ENCODE measurements around the gene SCYGR7.
A peak's percentile ranks its signal among the peaks of the same experiment; 100 is the strongest.
"Not testable (repeated sequence)": the region's sequence is repeated elsewhere in the genome, so short reads cannot be mapped to it uniquely, and the experiment has no call there.

The SCYGR7 gene

GRCh38 chr2:227739351-227739750 lies 11.2 kb downstream of the SCYGR7 start:
- ATAC-seq (ENCODE audit: insufficient read depth, low read depth) (no peak), DNase-seq (no peak)
- Histone ChIP-seq H3K4me2 (ENCODE audit: insufficient read depth, low read length) (no peak overlapping the region), H3K36me3 (ENCODE audit: insufficient read depth, low read length) (no peaks in the 10 kb centered on the region), H3K9ac (ENCODE audit: low read depth, low read length) (no peak overlapping the region), H3K4me1 (ENCODE audit: insufficient read depth, low read length) (no peaks in the 10 kb centered on the region), H3K79me2 (ENCODE audit: insufficient read depth, low read length) (no peaks in the 10 kb centered on the region), H3K4me3 (ENCODE audit: low read depth in 1 of 2, low read length in 2 of 2) (no peak overlapping the region), H2AFZ (ENCODE audit: low read depth, low read length) (no peak overlapping the region), H4K20me1 (ENCODE audit: insufficient read depth, low read length) (no peaks in the 10 kb centered on the region), H3K27ac (ENCODE audit: low read length) (no peak overlapping the region), H3K9me3 (ENCODE audit: insufficient read depth, low read length, severe bottlenecking) (no peaks in the 10 kb centered on the region), H3K27me3 (ENCODE audit: insufficient read depth, low read length, poor library complexity) (no peaks in the 10 kb centered on the region)
- TF ChIP-seq EZH2 (IDR thresholded peaks at IDR 0.05; ENCODE audit: borderline replicate concordance, low read depth, low read length, severe bottlenecking) (no peak), CTCF (IDR thresholded peaks at IDR 0.05; ENCODE audit: borderline replicate concordance, extremely low read depth, low read length, poor library complexity, severe bottlenecking) (no peak)

GRCh38 chr2:227740705-227741104 lies 12.6 kb downstream of the SCYGR7 start:
- peak; percentile 12 for TF ChIP-seq CTCF (IDR thresholded peaks at IDR 0.05; ENCODE audit: borderline replicate concordance, extremely low read depth, low read length, poor library complexity, severe bottlenecking)
- ATAC-seq (ENCODE audit: insufficient read depth, low read depth); H3K27me3 ChIP-seq (ENCODE audit: insufficient read depth, low read length, poor library complexity); H3K36me3 ChIP-seq (ENCODE audit: insufficient read depth, low read length); H3K4me1 ChIP-seq (ENCODE audit: insufficient read depth, low read length); H3K9me3 ChIP-seq (ENCODE audit: insufficient read depth, low read length, severe bottlenecking); H3K79me2 ChIP-seq (ENCODE audit: insufficient read depth, low read length); DNase-seq; H3K9ac ChIP-seq (ENCODE audit: low read depth, low read length); H3K4me3 ChIP-seq (ENCODE audit: low read depth in 1 of 2, low read length in 2 of 2); H4K20me1 ChIP-seq (ENCODE audit: insufficient read depth, low read length); H3K27ac ChIP-seq (ENCODE audit: low read length); H2AFZ ChIP-seq (ENCODE audit: low read depth, low read length); H3K4me2 ChIP-seq (ENCODE audit: insufficient read depth, low read length): not testable (repeated sequence)

- Histone ChIP-seq H4K20me1 (ENCODE audit: insufficient read depth, low read length) (no peaks in the 10 kb centered on the region), H3K27me3 (ENCODE audit: insufficient read depth, low read length, poor library complexity) (no peaks in the 10 kb centered on the region), H3K4me2 (ENCODE audit: insufficient read depth, low read length) (no peak within 1 kb of the TSS), H3K4me3 (ENCODE audit: low read depth in 1 of 2, low read length in 2 of 2) (no peak within 1 kb of the TSS), H3K79me2 (ENCODE audit: insufficient read depth, low read length) (no peaks in the 10 kb centered on the region), H3K36me3 (ENCODE audit: insufficient read depth, low read length) (no peaks in the 10 kb centered on the region), H3K9me3 (ENCODE audit: insufficient read depth, low read length, severe bottlenecking) (no peaks in the 10 kb centered on the region), H2AFZ (ENCODE audit: low read depth, low read length) (no peak within 1 kb of the TSS), H3K27ac (ENCODE audit: low read length) (no peak within 1 kb of the TSS), H3K4me1 (ENCODE audit: insufficient read depth, low read length) (no peaks in the 10 kb centered on the region), H3K9ac (ENCODE audit: low read depth, low read length) (no peak within 1 kb of the TSS)
- no peak for DNase-seq
- TF ChIP-seq CTCF (IDR thresholded peaks at IDR 0.05; ENCODE audit: borderline replicate concordance, extremely low read depth, low read length, poor library complexity, severe bottlenecking) (no peak), EZH2 (IDR thresholded peaks at IDR 0.05; ENCODE audit: borderline replicate concordance, low read depth, low read length, severe bottlenecking) (no peak)
- ATAC-seq (ENCODE audit: insufficient read depth, low read depth) = no peak
Observed at GRCh38 chr2:227745594-227745993, 17.5 kb downstream of the SCYGR7 start, which contains the start of gene SCYGR8. TSS of gene SCYGR8 (plus strand) at chr2:227745894. CDS start at chr2:227745894, 0 bp downstream.

- ATAC-seq (ENCODE audit: insufficient read depth, low read depth) = no peak
Observed at GRCh38 chr2:227748079-227748478, 19.9 kb downstream of the SCYGR7 start.

GRCh38 chr2:227756261-227756660 lies 28.1 kb downstream of the SCYGR7 start:
- H3K27me3 ChIP-seq (ENCODE audit: insufficient read depth, low read length, poor library complexity); H3K27ac ChIP-seq (ENCODE audit: low read length); H3K4me1 ChIP-seq (ENCODE audit: insufficient read depth, low read length); H2AFZ ChIP-seq (ENCODE audit: low read depth, low read length); H3K9ac ChIP-seq (ENCODE audit: low read depth, low read length); H3K4me3 ChIP-seq (ENCODE audit: low read depth in 1 of 2, low read length in 2 of 2); H4K20me1 ChIP-seq (ENCODE audit: insufficient read depth, low read length); ATAC-seq (ENCODE audit: insufficient read depth, low read depth); DNase-seq; H3K79me2 ChIP-seq (ENCODE audit: insufficient read depth, low read length); H3K4me2 ChIP-seq (ENCODE audit: insufficient read depth, low read length); H3K36me3 ChIP-seq (ENCODE audit: insufficient read depth, low read length); H3K9me3 ChIP-seq (ENCODE audit: insufficient read depth, low read length, severe bottlenecking): not testable (repeated sequence)

More at GRCh38 chr2:227748079-227748478, 19.9 kb downstream of the SCYGR7 start:
- Histone ChIP-seq H3K4me1 (ENCODE audit: insufficient read depth, low read length) (no peaks in the 10 kb centered on the region), H3K79me2 (ENCODE audit: insufficient read depth, low read length) (no peaks in the 10 kb centered on the region), H3K4me2 (ENCODE audit: insufficient read depth, low read length) (no peak overlapping the region), H4K20me1 (ENCODE audit: insufficient read depth, low read length) (no peaks in the 10 kb centered on the region), H3K9ac (ENCODE audit: low read depth, low read length) (no peak overlapping the region), H3K4me3 (ENCODE audit: low read depth in 1 of 2, low read length in 2 of 2) (no peak overlapping the region), H3K36me3 (ENCODE audit: insufficient read depth, low read length) (no peaks in the 10 kb centered on the region), H2AFZ (ENCODE audit: low read depth, low read length) (no peak overlapping the region), H3K27me3 (ENCODE audit: insufficient read depth, low read length, poor library complexity) (no peaks in the 10 kb centered on the region), H3K27ac (ENCODE audit: low read length) (no peak overlapping the region), H3K9me3 (ENCODE audit: insufficient read depth, low read length, severe bottlenecking) (no peaks in the 10 kb centered on the region)
- no peak for DNase-seq
- no peak for TF ChIP-seq CTCF (IDR thresholded peaks at IDR 0.05; ENCODE audit: borderline replicate concordance, extremely low read depth, low read length, poor library complexity, severe bottlenecking)
- no peak for TF ChIP-seq EZH2 (IDR thresholded peaks at IDR 0.05; ENCODE audit: borderline replicate concordance, low read depth, low read length, severe bottlenecking)

All from DND-41 (cell line).